SHP77 treated with DMSO at 0.1 percent for 48 hours (cell line): ENCODE data around the gene SCD5.
"Not testable (repeated sequence)": the region's sequence is repeated elsewhere in the genome, so short reads cannot be mapped to it uniquely, and the experiment has no call there.

Experiments
- DNase-seq: peaks from one replicate; lab custom pipeline; 2025; lab: John Stamatoyannopoulos, UW

SCD5 gene

GRCh38 chr4:82798168-82799005 is at the start of gene SCD5:
SCD5 (minus strand) TSS chr4:82798796; CDS start chr4:82798537, 259 bp downstream.
- no peak for DNase-seq

GRCh38 chr4:82842593-82842992 is 44.0 kb upstream of the SCD5 start:
- no peak for DNase-seq

- DNase-seq = no peak
Measured at GRCh38 chr4:82839624-82840023, 41.0 kb upstream of the SCD5 start.

- no peak for DNase-seq
Measured at GRCh38 chr4:82833696-82834313, 35.2 kb upstream of the SCD5 start.

- not testable (repeated sequence) for DNase-seq
Measured at GRCh38 chr4:82833060-82833459, 34.5 kb upstream of the SCD5 start.

- DNase-seq = no peak
Measured at GRCh38 chr4:82825425-82825824, 26.8 kb upstream of the SCD5 start.

- DNase-seq = no peak
Measured at GRCh38 chr4:82823062-82823461, 24.5 kb upstream of the SCD5 start.

GRCh38 chr4:82820689-82821088 is 22.1 kb upstream of the SCD5 start:
- no peak for DNase-seq

- DNase-seq = no peak
Measured at GRCh38 chr4:82818664-82819662, 20.4 kb upstream of the SCD5 start.

GRCh38 chr4:82816874-82817273 is 18.3 kb upstream of the SCD5 start:
- DNase-seq = not testable (repeated sequence)

- no peak for DNase-seq
Measured at GRCh38 chr4:82814034-82814433, 15.4 kb upstream of the SCD5 start.

- no peak for DNase-seq
Measured at GRCh38 chr4:82811838-82812341, 13.3 kb upstream of the SCD5 start.

GRCh38 chr4:82811392-82811791 is 12.8 kb upstream of the SCD5 start:
- DNase-seq = no peak

GRCh38 chr4:82810176-82810575 is 11.6 kb upstream of the SCD5 start:
- DNase-seq = no peak

- no peak for DNase-seq
Measured at GRCh38 chr4:82809619-82810018, 11.0 kb upstream of the SCD5 start.

- DNase-seq = no peak
Measured at GRCh38 chr4:82803746-82804145, 5.2 kb upstream of the SCD5 start.

- DNase-seq = no peak
Measured at GRCh38 chr4:82802911-82803310, 4.3 kb upstream of the SCD5 start.

- DNase-seq = no peak
Measured at GRCh38 chr4:82801910-82802521, 3.4 kb upstream of the SCD5 start.

- no peak for DNase-seq
Measured at GRCh38 chr4:82799006-82799881, 648 bp upstream of the SCD5 start.

GRCh38 chr4:82797405-82798111 is 1.0 kb downstream of the SCD5 start:
- DNase-seq = no peak
